Mesodermal cell (in vitro differentiated cells): ENCODE data around the gene CBLC.
"Not testable (repeated sequence)": the region's sequence is repeated elsewhere in the genome, so short reads cannot be mapped to it uniquely, and the experiment has no call there.

ENCODE experiments used
- H3K27ac ChIP-seq: 2 replicates; pipeline ENCODE4 v1.7.0; 2013; ENCODE audit warnings: mild to moderate bottlenecking, low read depth, low read length, moderate library complexity; ENCODE audit not compliant: severe bottlenecking
- H3K36me3 ChIP-seq: 2 replicates; pipeline ENCODE4 v1.7.1; 2013; ENCODE audit warnings: mild to moderate bottlenecking, low read length, moderate library complexity; ENCODE audit not compliant: control insufficient read depth, insufficient read depth
- H3K4me1 ChIP-seq: one replicate; pipeline ENCODE4 v1.7.1; 2013; ENCODE audit warnings: mild to moderate bottlenecking, low read length; ENCODE audit not compliant: insufficient read depth, control insufficient read depth, poor library complexity, severe bottlenecking
- H3K4me3 ChIP-seq: 2 replicates; pipeline ENCODE4 v1.7.0; 2013; ENCODE audit warnings: low read length, control low read depth, mild to moderate bottlenecking; ENCODE audit not compliant: insufficient read depth, poor library complexity, severe bottlenecking; ENCODE audit errors: extremely low read depth
- H3K9me3 ChIP-seq: 2 replicates; pipeline ENCODE4 v1.7.1; 2013; ENCODE audit warnings: mild to moderate bottlenecking, low read length, moderate library complexity; ENCODE audit not compliant: control insufficient read depth
- WGBS, 2 experiments: methylation state at CpG; one replicate each; pipeline ENCODE4 v1.1.5; 2013; ENCODE audit warnings: missing lambda C conversion rate in 2 of 2; ENCODE audit not compliant: insufficient coverage in 2 of 2; 5-methylcytosine and 5-hydroxymethylcytosine counted together

CBLC gene

GRCh38 chr19:44767295-44768180 is 10.2 kb upstream of the CBLC start:
- Histone ChIP-seq H3K27ac (no peak overlapping the region), H3K4me1 (no peaks in the 10 kb centered on the region), H3K9me3 (peaks cover 6% of the 10 kb centered on the region), H3K36me3 (no peaks in the 10 kb centered on the region), H3K4me3 (no peak overlapping the region)
- WGBS, 2 experiments, result 89 to 91% methylated on average over 5 to 6 of the region's 11 CpGs

- 21 to 28% methylated on average over 6 to 8 of the region's 15 CpGs for WGBS, 2 experiments
Observed at GRCh38 chr19:44770550-44771257, 7.0 kb upstream of the CBLC start.

GRCh38 chr19:44772144-44772543 is 5.5 kb upstream of the CBLC start:
- H3K36me3 ChIP-seq, H3K27ac ChIP-seq, H3K9me3 ChIP-seq, H3K4me3 ChIP-seq, H3K4me1 ChIP-seq: not testable (repeated sequence)
- 91% methylated on average over 7 to 14 of the region's 18 CpGs for WGBS, 2 experiments

More at GRCh38 chr19:44770550-44771257, 7.0 kb upstream of the CBLC start:
- no peak overlapping the region for H3K4me3 ChIP-seq
- H3K36me3 ChIP-seq, result no peaks in the 10 kb centered on the region
- peaks cover 6% of the 10 kb centered on the region for H3K9me3 ChIP-seq
- H3K4me1 ChIP-seq, result no peaks in the 10 kb centered on the region
- no peak overlapping the region for H3K27ac ChIP-seq

- H3K36me3 ChIP-seq, result no peaks in the 10 kb centered on the region
- H3K4me3 ChIP-seq, result no peak overlapping the region
- H3K9me3 ChIP-seq, result peaks cover 6% of the 10 kb centered on the region
- no peak overlapping the region for H3K27ac ChIP-seq
- no peaks in the 10 kb centered on the region for H3K4me1 ChIP-seq
- WGBS, 2 experiments, result 92% methylated on average over 2 of the region's 3 CpGs; no CpG with 5 or more reads in 1 of the 2 experiments
Observed at GRCh38 chr19:44772959-44773358, 4.7 kb upstream of the CBLC start.

- Histone ChIP-seq H3K36me3 (no peaks in the 10 kb centered on the region), H3K4me1 (no peaks in the 10 kb centered on the region), H3K9me3 (no peaks in the 10 kb centered on the region), H3K27ac (no peak overlapping the region), H3K4me3 (no peak overlapping the region)
- WGBS, 2 experiments, result 94% methylated on average over 4 of the region's 6 CpGs
Observed at GRCh38 chr19:44775676-44776240, 1.9 kb upstream of the CBLC start.

GRCh38 chr19:44776402-44777096 is 1.1 kb upstream of the CBLC start:
- Histone ChIP-seq H3K9me3 (no peaks in the 10 kb centered on the region), H3K36me3 (no peaks in the 10 kb centered on the region), H3K27ac (no peak overlapping the region), H3K4me3 (no peak overlapping the region), H3K4me1 (no peaks in the 10 kb centered on the region)
- WGBS, 2 experiments, result 90 to 96% methylated on average over 21 to 23 of the region's 23 CpGs

- Histone ChIP-seq H3K9me3 (no peaks in the 10 kb centered on the region), H3K4me1 (no peaks in the 10 kb centered on the region), H3K27ac (no peak overlapping the region), H3K36me3 (no peaks in the 10 kb centered on the region), H3K4me3 (no peak overlapping the region)
- 82 to 94% methylated on average over 2 of the region's 2 CpGs for WGBS, 2 experiments
Observed at GRCh38 chr19:44779150-44779549, 1.5 kb downstream of the CBLC start.

GRCh38 chr19:44781694-44782093 is 4.0 kb downstream of the CBLC start:
- not testable (repeated sequence) for H3K9me3 ChIP-seq

GRCh38 chr19:44782729-44783128 is 5.0 kb downstream of the CBLC start:
- WGBS, 2 experiments, result 96 to 100% methylated on average over 1 to 3 of the region's 5 CpGs
- no peak overlapping the region for H3K4me3 ChIP-seq
- H3K9me3 ChIP-seq, result no peaks in the 10 kb centered on the region
- H3K36me3 ChIP-seq, result no peaks in the 10 kb centered on the region
- H3K4me1 ChIP-seq, result no peaks in the 10 kb centered on the region
- H3K27ac ChIP-seq, result no peak overlapping the region

More at GRCh38 chr19:44781694-44782093, 4.0 kb downstream of the CBLC start:
- H3K36me3 ChIP-seq, H3K4me3 ChIP-seq, H3K27ac ChIP-seq, H3K4me1 ChIP-seq: not testable (repeated sequence)
- 100% methylated on average over 2 of the region's 2 CpGs; no CpG with 5 or more reads in 1 of the 2 experiments for WGBS, 2 experiments

- WGBS, 2 experiments, result 83 to 90% methylated on average over 3 to 4 of the region's 4 CpGs
- H3K36me3 ChIP-seq, result no peaks in the 10 kb centered on the region
- no peak overlapping the region for H3K27ac ChIP-seq
Observed at GRCh38 chr19:44783545-44783944, 5.9 kb downstream of the CBLC start.

More at GRCh38 chr19:44783545-44783944, 5.9 kb downstream of the CBLC start:
- Histone ChIP-seq H3K4me3 (no peak overlapping the region), H3K9me3 (no peaks in the 10 kb centered on the region), H3K4me1 (no peaks in the 10 kb centered on the region)
